ENCODE measurements around the gene CDH13.

CDH13 gene

GRCh38 chr16:83113811-83114210 lies 487.0 kb downstream of the CDH13 start:
- no peak overlapping the region for H3K4me3 ChIP-seq (ENCODE audit: low read length)
- DNase-seq (ENCODE audit: low read depth) = no peak
- TF ChIP-seq CTCF (conservative IDR thresholded peaks at IDR 0.05; ENCODE audit: low read length) = no peak

GRCh38 chr16:83115491-83116232 lies 488.9 kb downstream of the CDH13 start:
- H3K4me3 ChIP-seq (ENCODE audit: low read length) = no peak overlapping the region
- TF ChIP-seq CTCF (conservative IDR thresholded peaks at IDR 0.05; ENCODE audit: low read length) = no peak
- DNase-seq (ENCODE audit: low read depth) = no peak

DNA sequence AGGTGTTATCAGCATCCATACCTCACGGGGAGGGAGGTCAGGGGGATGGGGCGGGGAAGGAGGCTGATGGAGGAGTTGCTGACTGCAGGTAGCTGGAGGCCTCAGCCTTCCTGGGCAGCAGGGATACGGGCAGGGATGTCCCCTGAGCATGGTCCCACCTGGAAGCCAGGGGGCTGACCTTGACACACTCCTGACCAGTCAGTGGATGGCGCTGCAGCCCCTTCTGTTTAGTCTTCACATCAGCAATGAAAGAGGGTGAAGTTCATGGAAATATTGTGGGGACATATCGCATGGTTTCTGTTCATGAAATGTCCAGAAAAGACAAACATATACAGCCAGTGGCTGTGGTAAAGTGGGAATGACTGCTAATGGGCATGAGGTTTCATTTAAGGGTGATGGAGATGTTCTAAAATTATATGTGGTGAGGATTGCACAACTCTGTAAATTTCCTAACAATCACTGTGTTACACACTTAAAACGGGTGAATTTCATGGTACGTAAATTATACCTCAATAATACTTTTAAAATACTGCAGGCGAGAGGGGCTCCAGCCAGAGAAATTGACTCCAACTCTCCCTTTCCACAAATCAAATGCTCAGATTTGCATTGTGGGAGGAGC lies 489.6 kb downstream of the CDH13 start:
- peak; percentile 70 for DNase-seq (ENCODE audit: low read depth)
- peak; percentile 3; the same call in 1 of the 2 replicates for TF ChIP-seq CTCF (conservative IDR thresholded peaks at IDR 0.05; ENCODE audit: low read length)
- H3K4me3 ChIP-seq (ENCODE audit: low read length) = no peak overlapping the region

- peak; percentile 36 for DNase-seq (ENCODE audit: low read depth)
Measured at GRCh38 chr16:83117810-83118209, 491.0 kb downstream of the CDH13 start.

GRCh38 chr16:83118365-83118764 lies 491.6 kb downstream of the CDH13 start:
- no peak for TF ChIP-seq CTCF (conservative IDR thresholded peaks at IDR 0.05; ENCODE audit: low read length)
- no peak overlapping the region for H3K4me3 ChIP-seq (ENCODE audit: low read length)
- DNase-seq (ENCODE audit: low read depth) = peak; percentile 57

More at GRCh38 chr16:83117810-83118209, 491.0 kb downstream of the CDH13 start:
- TF ChIP-seq CTCF (conservative IDR thresholded peaks at IDR 0.05; ENCODE audit: low read length) = no peak
- H3K4me3 ChIP-seq (ENCODE audit: low read length) = no peak overlapping the region

GRCh38 chr16:83125999-83126568 lies 499.3 kb downstream of the CDH13 start:
- DNase-seq (ENCODE audit: low read depth) = no peak
- TF ChIP-seq CTCF (conservative IDR thresholded peaks at IDR 0.05; ENCODE audit: low read length) = no peak
- no peak overlapping the region for H3K4me3 ChIP-seq (ENCODE audit: low read length)

DNA sequence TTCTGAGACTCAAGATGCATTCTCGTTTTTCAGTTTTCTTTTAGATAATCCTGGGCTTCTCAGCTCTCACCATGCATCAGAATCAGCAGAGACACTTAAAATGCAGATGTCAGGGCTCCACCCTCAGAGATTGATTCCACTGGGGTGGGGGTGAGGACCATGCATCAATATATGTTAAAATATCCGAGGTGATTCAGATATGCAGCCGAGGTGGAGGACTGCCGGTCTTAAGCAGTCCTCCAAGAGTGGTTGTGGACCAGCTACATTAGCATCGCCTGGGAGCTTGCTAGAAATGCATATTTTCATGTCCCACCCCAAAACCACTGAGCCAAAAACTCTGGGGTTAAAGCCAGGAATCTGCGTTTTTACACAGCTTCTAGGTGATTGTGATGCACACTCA lies 501.3 kb downstream of the CDH13 start:
- TF ChIP-seq CTCF (conservative IDR thresholded peaks at IDR 0.05; ENCODE audit: low read length) = no peak

More for the DNA sequence above, 501.3 kb downstream of the CDH13 start:
- no peak for DNase-seq (ENCODE audit: low read depth)
- no peak overlapping the region for H3K4me3 ChIP-seq (ENCODE audit: low read length)
